Measurements from ENCODE around the gene ZSWIM7.

The ZSWIM7 gene

GRCh38 chr17:15969463-15969862, 30.0 kb downstream of the ZSWIM7 start:
- Histone ChIP-seq H3K27me3 (ENCODE audit: control insufficient read depth, insufficient read depth, low read length) (no peaks in the 10 kb centered on the region), H3K36me3 (ENCODE audit: control insufficient read depth, low read depth, low read length) (peaks cover 5% of the 10 kb centered on the region), H3K9me3 (ENCODE audit: control insufficient read depth, low read depth, low read length) (no peaks in the 10 kb centered on the region), H3K4me1 (ENCODE audit: control insufficient read depth, low read depth, low read length) (peaks cover 50% of the 10 kb centered on the region), H3K4me3 (ENCODE audit: low read length) (no peak overlapping the region), H3K9ac (ENCODE audit: low read length) (no peak overlapping the region), H3K27ac (ENCODE audit: low read length) (no peak overlapping the region)

- Histone ChIP-seq H3K36me3 (ENCODE audit: control insufficient read depth, low read depth, low read length) (no peaks in the 10 kb centered on the region), H3K4me3 (ENCODE audit: low read length) (no peak overlapping the region), H3K27me3 (ENCODE audit: control insufficient read depth, insufficient read depth, low read length) (no peaks in the 10 kb centered on the region), H3K9ac (ENCODE audit: low read length) (no peak overlapping the region), H3K27ac (ENCODE audit: low read length) (no peak overlapping the region), H3K9me3 (ENCODE audit: control insufficient read depth, low read depth, low read length) (no peaks in the 10 kb centered on the region), H3K4me1 (ENCODE audit: control insufficient read depth, low read depth, low read length) (peaks cover 50% of the 10 kb centered on the region)
These were observed 31.7 kb downstream of the ZSWIM7 start for GRCh38 chr17:15967706-15968399.

- no peaks in the 10 kb centered on the region for H3K9me3 ChIP-seq (ENCODE audit: control insufficient read depth, low read depth, low read length)
- peak overlapping the region; percentile 75 for H3K9ac ChIP-seq (ENCODE audit: low read length)
- peak overlapping the region; percentile 98 for H3K27ac ChIP-seq (ENCODE audit: low read length)
- H3K4me3 ChIP-seq (ENCODE audit: low read length), result peak overlapping the region; percentile 43
- no peaks in the 10 kb centered on the region for H3K27me3 ChIP-seq (ENCODE audit: control insufficient read depth, insufficient read depth, low read length)
- H3K36me3 ChIP-seq (ENCODE audit: control insufficient read depth, low read depth, low read length), result no peaks in the 10 kb centered on the region
- H3K4me1 ChIP-seq (ENCODE audit: control insufficient read depth, low read depth, low read length), result peaks cover 50% of the 10 kb centered on the region
These were observed 32.6 kb downstream of the ZSWIM7 start for GRCh38 chr17:15966879-15967248.

GRCh38 chr17:15966183-15966878, 33.2 kb downstream of the ZSWIM7 start:
- Histone ChIP-seq H3K36me3 (ENCODE audit: control insufficient read depth, low read depth, low read length) (no peaks in the 10 kb centered on the region), H3K27ac (ENCODE audit: low read length) (peak overlapping the region; percentile 98), H3K4me3 (ENCODE audit: low read length) (peak overlapping the region; percentile 43), H3K27me3 (ENCODE audit: control insufficient read depth, insufficient read depth, low read length) (no peaks in the 10 kb centered on the region), H3K9ac (ENCODE audit: low read length) (peak overlapping the region; percentile 75), H3K4me1 (ENCODE audit: control insufficient read depth, low read depth, low read length) (peaks cover 49% of the 10 kb centered on the region), H3K9me3 (ENCODE audit: control insufficient read depth, low read depth, low read length) (no peaks in the 10 kb centered on the region)

- no peaks in the 10 kb centered on the region for H3K9me3 ChIP-seq (ENCODE audit: control insufficient read depth, low read depth, low read length)
- H3K4me3 ChIP-seq (ENCODE audit: low read length), result peak overlapping the region; percentile 43
- no peaks in the 10 kb centered on the region for H3K27me3 ChIP-seq (ENCODE audit: control insufficient read depth, insufficient read depth, low read length)
- H3K9ac ChIP-seq (ENCODE audit: low read length), result peak overlapping the region; percentile 75
- H3K36me3 ChIP-seq (ENCODE audit: control insufficient read depth, low read depth, low read length), result no peaks in the 10 kb centered on the region
- H3K27ac ChIP-seq (ENCODE audit: low read length), result peak overlapping the region; percentile 98
- peaks cover 43% of the 10 kb centered on the region for H3K4me1 ChIP-seq (ENCODE audit: control insufficient read depth, low read depth, low read length)
These were observed 34.0 kb downstream of the ZSWIM7 start for GRCh38 chr17:15965528-15965927.

GRCh38 chr17:15963670-15964110, 35.8 kb downstream of the ZSWIM7 start:
- H3K4me3 ChIP-seq (ENCODE audit: low read length), result no peak overlapping the region

GRCh38 chr17:15958484-15958854, 41.0 kb downstream of the ZSWIM7 start:
- Histone ChIP-seq H3K4me1 (ENCODE audit: control insufficient read depth, low read depth, low read length) (peaks cover 11% of the 10 kb centered on the region), H3K9ac (ENCODE audit: low read length) (no peak overlapping the region), H3K27me3 (ENCODE audit: control insufficient read depth, insufficient read depth, low read length) (no peaks in the 10 kb centered on the region), H3K4me3 (ENCODE audit: low read length) (no peak overlapping the region), H3K9me3 (ENCODE audit: control insufficient read depth, low read depth, low read length) (no peaks in the 10 kb centered on the region), H3K36me3 (ENCODE audit: control insufficient read depth, low read depth, low read length) (no peaks in the 10 kb centered on the region), H3K27ac (ENCODE audit: low read length) (no peak overlapping the region)

More at GRCh38 chr17:15963670-15964110, 35.8 kb downstream of the ZSWIM7 start:
- H3K9me3 ChIP-seq (ENCODE audit: control insufficient read depth, low read depth, low read length), result no peaks in the 10 kb centered on the region
- H3K36me3 ChIP-seq (ENCODE audit: control insufficient read depth, low read depth, low read length), result no peaks in the 10 kb centered on the region
- H3K4me1 ChIP-seq (ENCODE audit: control insufficient read depth, low read depth, low read length), result peaks cover 38% of the 10 kb centered on the region
- no peak overlapping the region for H3K27ac ChIP-seq (ENCODE audit: low read length)
- H3K9ac ChIP-seq (ENCODE audit: low read length), result no peak overlapping the region
- H3K27me3 ChIP-seq (ENCODE audit: control insufficient read depth, insufficient read depth, low read length), result no peaks in the 10 kb centered on the region

- H3K4me3 ChIP-seq (ENCODE audit: low read length), result no peak overlapping the region
- no peak overlapping the region for H3K9ac ChIP-seq (ENCODE audit: low read length)
- H3K27me3 ChIP-seq (ENCODE audit: control insufficient read depth, insufficient read depth, low read length), result no peaks in the 10 kb centered on the region
- H3K9me3 ChIP-seq (ENCODE audit: control insufficient read depth, low read depth, low read length), result no peaks in the 10 kb centered on the region
- H3K27ac ChIP-seq (ENCODE audit: low read length), result no peak overlapping the region
- no peaks in the 10 kb centered on the region for H3K36me3 ChIP-seq (ENCODE audit: control insufficient read depth, low read depth, low read length)
- H3K4me1 ChIP-seq (ENCODE audit: control insufficient read depth, low read depth, low read length), result peaks cover 11% of the 10 kb centered on the region
These were observed 41.7 kb downstream of the ZSWIM7 start for GRCh38 chr17:15957608-15958307.

GRCh38 chr17:15957206-15957605, 42.3 kb downstream of the ZSWIM7 start:
- Histone ChIP-seq H3K27me3 (ENCODE audit: control insufficient read depth, insufficient read depth, low read length) (no peaks in the 10 kb centered on the region), H3K4me1 (ENCODE audit: control insufficient read depth, low read depth, low read length) (peaks cover 11% of the 10 kb centered on the region), H3K36me3 (ENCODE audit: control insufficient read depth, low read depth, low read length) (no peaks in the 10 kb centered on the region), H3K9me3 (ENCODE audit: control insufficient read depth, low read depth, low read length) (no peaks in the 10 kb centered on the region), H3K4me3 (ENCODE audit: low read length) (no peak overlapping the region), H3K27ac (ENCODE audit: low read length) (no peak overlapping the region), H3K9ac (ENCODE audit: low read length) (no peak overlapping the region)

GRCh38 chr17:15955793-15956541, 43.5 kb downstream of the ZSWIM7 start:
- no peaks in the 10 kb centered on the region for H3K27me3 ChIP-seq (ENCODE audit: control insufficient read depth, insufficient read depth, low read length)
- H3K27ac ChIP-seq (ENCODE audit: low read length), result no peak overlapping the region
- H3K9me3 ChIP-seq (ENCODE audit: control insufficient read depth, low read depth, low read length), result no peaks in the 10 kb centered on the region
- H3K9ac ChIP-seq (ENCODE audit: low read length), result no peak overlapping the region
- H3K4me1 ChIP-seq (ENCODE audit: control insufficient read depth, low read depth, low read length), result peaks cover 11% of the 10 kb centered on the region
- no peaks in the 10 kb centered on the region for H3K36me3 ChIP-seq (ENCODE audit: control insufficient read depth, low read depth, low read length)
- H3K4me3 ChIP-seq (ENCODE audit: low read length), result no peak overlapping the region

GRCh38 chr17:15954222-15954621, 45.3 kb downstream of the ZSWIM7 start:
- peaks cover 11% of the 10 kb centered on the region for H3K4me1 ChIP-seq (ENCODE audit: control insufficient read depth, low read depth, low read length)
- H3K36me3 ChIP-seq (ENCODE audit: control insufficient read depth, low read depth, low read length), result no peaks in the 10 kb centered on the region
- H3K9ac ChIP-seq (ENCODE audit: low read length), result no peak overlapping the region
- no peaks in the 10 kb centered on the region for H3K9me3 ChIP-seq (ENCODE audit: control insufficient read depth, low read depth, low read length)
- H3K4me3 ChIP-seq (ENCODE audit: low read length), result no peak overlapping the region
- H3K27me3 ChIP-seq (ENCODE audit: control insufficient read depth, insufficient read depth, low read length), result no peaks in the 10 kb centered on the region
- no peak overlapping the region for H3K27ac ChIP-seq (ENCODE audit: low read length)
